ENCODE measurements around the gene ZNF526. TPM values are rescaled to one million over a fixed set of nuclear protein-coding genes. Genes with fewer than 3 reads are reported as not detected.

Gene ZNF526
- total and polyA plus RNA-seq, 9 of the 15 experiments (the other 6 are each of a cell fraction or from before 2014, with no cell fraction given): 1.3 to 17.9 (median 6.2) TPM

DNA sequence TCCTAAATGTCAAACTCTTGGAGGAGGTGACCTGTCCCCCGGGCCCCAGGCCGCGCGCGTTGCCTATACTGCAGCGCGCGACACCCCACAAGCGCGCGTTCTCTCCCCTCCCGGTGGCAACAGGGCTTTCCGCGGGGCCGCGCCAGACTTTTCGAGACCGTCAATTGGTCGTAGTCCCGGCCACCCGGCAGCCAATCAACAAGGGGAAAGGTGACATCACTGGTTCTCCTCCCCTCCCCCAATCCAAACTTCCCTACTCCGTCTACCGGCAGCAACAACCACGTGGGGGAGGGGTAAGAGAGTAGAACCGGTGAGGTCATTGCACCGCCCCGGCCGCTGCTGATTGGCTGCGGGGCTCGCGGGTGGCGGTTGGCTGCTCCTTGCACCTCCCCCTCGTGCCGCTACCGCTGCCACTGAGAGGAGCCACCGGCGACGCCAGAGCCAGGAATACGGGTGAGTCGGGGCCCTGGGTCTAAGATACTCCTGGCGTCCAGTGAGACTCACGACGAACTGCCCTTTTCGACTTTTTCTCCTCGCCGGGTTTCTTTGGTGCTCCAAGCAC, 48.1 kb downstream of the ZNF526 start (continued):
- TF ChIP-seq, protein P1, sequence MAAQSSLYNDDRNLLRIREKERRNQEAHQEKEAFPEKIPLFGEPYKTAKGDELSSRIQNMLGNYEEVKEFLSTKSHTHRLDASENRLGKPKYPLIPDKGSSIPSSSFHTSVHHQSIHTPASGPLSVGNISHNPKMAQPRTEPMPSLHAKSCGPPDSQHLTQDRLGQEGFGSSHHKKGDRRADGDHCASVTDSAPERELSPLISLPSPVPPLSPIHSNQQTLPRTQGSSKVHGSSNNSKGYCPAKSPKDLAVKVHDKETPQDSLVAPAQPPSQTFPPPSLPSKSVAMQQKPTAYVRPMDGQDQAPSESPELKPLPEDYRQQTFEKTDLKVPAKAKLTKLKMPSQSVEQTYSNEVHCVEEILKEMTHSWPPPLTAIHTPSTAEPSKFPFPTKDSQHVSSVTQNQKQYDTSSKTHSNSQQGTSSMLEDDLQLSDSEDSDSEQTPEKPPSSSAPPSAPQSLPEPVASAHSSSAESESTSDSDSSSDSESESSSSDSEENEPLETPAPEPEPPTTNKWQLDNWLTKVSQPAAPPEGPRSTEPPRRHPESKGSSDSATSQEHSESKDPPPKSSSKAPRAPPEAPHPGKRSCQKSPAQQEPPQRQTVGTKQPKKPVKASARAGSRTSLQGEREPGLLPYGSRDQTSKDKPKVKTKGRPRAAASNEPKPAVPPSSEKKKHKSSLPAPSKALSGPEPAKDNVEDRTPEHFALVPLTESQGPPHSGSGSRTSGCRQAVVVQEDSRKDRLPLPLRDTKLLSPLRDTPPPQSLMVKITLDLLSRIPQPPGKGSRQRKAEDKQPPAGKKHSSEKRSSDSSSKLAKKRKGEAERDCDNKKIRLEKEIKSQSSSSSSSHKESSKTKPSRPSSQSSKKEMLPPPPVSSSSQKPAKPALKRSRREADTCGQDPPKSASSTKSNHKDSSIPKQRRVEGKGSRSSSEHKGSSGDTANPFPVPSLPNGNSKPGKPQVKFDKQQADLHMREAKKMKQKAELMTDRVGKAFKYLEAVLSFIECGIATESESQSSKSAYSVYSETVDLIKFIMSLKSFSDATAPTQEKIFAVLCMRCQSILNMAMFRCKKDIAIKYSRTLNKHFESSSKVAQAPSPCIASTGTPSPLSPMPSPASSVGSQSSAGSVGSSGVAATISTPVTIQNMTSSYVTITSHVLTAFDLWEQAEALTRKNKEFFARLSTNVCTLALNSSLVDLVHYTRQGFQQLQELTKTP (IDR thresholded peaks at IDR 0.05; ENCODE audit: low read depth in 1 of 2, partially characterized antibody in 2 of 2): peak in 1 of 2 experiments; percentile 24
- peak; percentile 68 for TF ChIP-seq RFX1 (IDR thresholded peaks at IDR 0.05)
- TF ChIP-seq ZNF282 (CRISPR knock-in tag; IDR thresholded peaks at IDR 0.05): no peak
- no peak for TF ChIP-seq PCBP2 (IDR thresholded peaks at IDR 0.05; ENCODE audit: low read depth, low read length, poor library complexity, severe bottlenecking)
- no peak for TF ChIP-seq NR2C2 (CRISPR knock-in tag; IDR thresholded peaks at IDR 0.05)
- peak; percentile 83; the same call in 1 of the 2 replicates for TF ChIP-seq NR2C2 (tag; IDR thresholded peaks at IDR 0.05)
- TF ChIP-seq SMARCA5 (IDR thresholded peaks at IDR 0.05): no peak
- no peak for TF ChIP-seq ZBTB8A (IDR thresholded peaks at IDR 0.05; ENCODE audit: partially characterized antibody)
- no peak for TF ChIP-seq KLF10 (CRISPR knock-in tag; IDR thresholded peaks at IDR 0.05)
- no peak for TF ChIP-seq RBM39 (optimal IDR thresholded peaks at IDR 0.05; ENCODE audit: low read depth, low read length)
- TF ChIP-seq LARP7 (IDR thresholded peaks at IDR 0.05): no peak
- no peak; the same call in 1 of the 2 replicates for TF ChIP-seq ZNF175 (CRISPR knock-in tag; IDR thresholded peaks at IDR 0.05; ENCODE audit: low read depth)
- TF ChIP-seq BRD9 (IDR thresholded peaks at IDR 0.05; ENCODE audit: low read depth, partially characterized antibody): no peak
- TF ChIP-seq RB1 (IDR thresholded peaks at IDR 0.05; ENCODE audit: low read depth): peak; percentile 17; the same call in 1 of the 2 replicates
- TF ChIP-seq TCF3 (CRISPR knock-in tag; IDR thresholded peaks at IDR 0.05): no peak
- TF ChIP-seq ZNF778 (CRISPR knock-in tag; IDR thresholded peaks at IDR 0.05): no peak
- TF ChIP-seq NR0B1 (IDR thresholded peaks at IDR 0.05; ENCODE audit: partially characterized antibody): no peak
- TF ChIP-seq E2F3 (CRISPR knock-in tag; IDR thresholded peaks at IDR 0.05): 0 out of 2 replicates have a peak, but pooled peaks have one; percentile 57
- no peak for TF ChIP-seq MEF2A (IDR thresholded peaks at IDR 0.05; ENCODE audit: control insufficient read depth, low read depth, low read length)
- TF ChIP-seq EWSR1 (IDR thresholded peaks at IDR 0.05; ENCODE audit: borderline replicate concordance, low read depth, partially characterized antibody): no peak
- TF ChIP-seq, protein P2, sequence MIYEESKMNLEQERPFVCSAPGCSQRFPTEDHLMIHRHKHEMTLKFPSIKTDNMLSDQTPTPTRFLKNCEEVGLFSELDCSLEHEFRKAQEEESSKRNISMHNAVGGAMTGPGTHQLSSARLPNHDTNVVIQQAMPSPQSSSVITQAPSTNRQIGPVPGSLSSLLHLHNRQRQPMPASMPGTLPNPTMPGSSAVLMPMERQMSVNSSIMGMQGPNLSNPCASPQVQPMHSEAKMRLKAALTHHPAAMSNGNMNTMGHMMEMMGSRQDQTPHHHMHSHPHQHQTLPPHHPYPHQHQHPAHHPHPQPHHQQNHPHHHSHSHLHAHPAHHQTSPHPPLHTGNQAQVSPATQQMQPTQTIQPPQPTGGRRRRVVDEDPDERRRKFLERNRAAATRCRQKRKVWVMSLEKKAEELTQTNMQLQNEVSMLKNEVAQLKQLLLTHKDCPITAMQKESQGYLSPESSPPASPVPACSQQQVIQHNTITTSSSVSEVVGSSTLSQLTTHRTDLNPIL (CRISPR knock-in tag; IDR thresholded peaks at IDR 0.05): no peak
- TF ChIP-seq, protein P3, sequence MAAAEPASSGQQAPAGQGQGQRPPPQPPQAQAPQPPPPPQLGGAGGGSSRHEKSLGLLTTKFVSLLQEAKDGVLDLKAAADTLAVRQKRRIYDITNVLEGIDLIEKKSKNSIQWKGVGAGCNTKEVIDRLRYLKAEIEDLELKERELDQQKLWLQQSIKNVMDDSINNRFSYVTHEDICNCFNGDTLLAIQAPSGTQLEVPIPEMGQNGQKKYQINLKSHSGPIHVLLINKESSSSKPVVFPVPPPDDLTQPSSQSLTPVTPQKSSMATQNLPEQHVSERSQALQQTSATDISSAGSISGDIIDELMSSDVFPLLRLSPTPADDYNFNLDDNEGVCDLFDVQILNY (CRISPR knock-in tag; IDR thresholded peaks at IDR 0.05): no peak
- peak; percentile 73 for TF ChIP-seq POLR2A (conservative IDR thresholded peaks at IDR 0.05)

Measured in K562 (cell line).